Activated T-cell treated with anti-CD3 and anti-CD28 coated beads, Interleukin-2, amount 50 U/mL, for 72 hours (primary cell): ENCODE data around the gene DUS2. TPM values are rescaled to one million over a fixed set of nuclear protein-coding genes. Genes with fewer than 3 reads are reported as not detected.
"Not testable (repeated sequence)": the region's sequence is repeated elsewhere in the genome, so short reads cannot be mapped to it uniquely, and the experiment has no call there.

ENCODE experiments used
- ATAC-seq, 2 donors: fragments of 150-1000 bp; cut with Tn5 transposase; replicated peaks in 1 of 2; 2 replicates each; pipeline ENCODE4 v1.10.0; 2021; ENCODE audit warnings: moderate library complexity in 2 of 2, mild to moderate bottlenecking in 1 of 2
- DNase-seq, 2 donors: peaks; one replicate each; pipeline ENCODE4 v3.0.0; 2021 to 2022; ENCODE audit warnings: mixed read lengths in 1 of 2
- H3K27ac Mint-ChIP-seq: one replicate; pipeline ENCODE4 v1.8.0; 2022; ENCODE audit warnings: mild to moderate bottlenecking, moderate library complexity, mixed read lengths
- H3K27me3 Mint-ChIP-seq: one replicate; pipeline ENCODE4 v1.8.0; 2022; ENCODE audit warnings: low read depth, mixed read lengths
- H3K36me3 Mint-ChIP-seq, 2 donors: one replicate each; pipeline ENCODE4 v1.8.0; 2022; ENCODE audit warnings: mixed read lengths in 2 of 2, mild to moderate bottlenecking in 1 of 2; ENCODE audit not compliant: insufficient read depth in 2 of 2
- H3K4me1 Mint-ChIP-seq: one replicate; pipeline ENCODE4 v1.8.0; 2022; ENCODE audit warnings: low read depth, mixed read lengths
- H3K4me3 Mint-ChIP-seq, 2 donors: one replicate each; pipeline ENCODE4 v1.8.0; 2022; ENCODE audit warnings: mild to moderate bottlenecking in 2 of 2, mixed read lengths in 2 of 2, moderate library complexity in 2 of 2
- H3K9me3 Mint-ChIP-seq, 2 donors: one replicate each; pipeline ENCODE4 v1.8.0; 2022; ENCODE audit warnings: mixed read lengths in 2 of 2
- total RNA-seq, 2 donors: library from RNA; stranded (reverse); gene quantifications; one replicate each; pipeline ENCODE4 v1.2.3, GENCODE V29; 2022

DUS2 gene
- total RNA-seq, 2 donors from 2014 or later = 21.4 to 22.4 TPM

GRCh38 chr16:67990018-67990386 lies 33.1 kb upstream of the DUS2 start:
- Mint-ChIP-seq H3K27me3 (no peaks in the 10 kb centered on the region), H3K9me3 (no peaks in the 10 kb centered on the region)

GRCh38 chr16:67992661-67993206 lies 30.4 kb upstream of the DUS2 start:
- Mint-ChIP-seq H3K36me3 (no peaks in the 10 kb centered on the region), H3K27me3 (no peaks in the 10 kb centered on the region), H3K4me1 (peaks cover 47% of the 10 kb centered on the region), H3K27ac (no peak overlapping the region), H3K9me3 (no peaks in the 10 kb centered on the region), H3K4me3 (peak overlapping the region; percentile 85 to 88)
- DNase-seq (no peak), ATAC-seq (no peak)

More at GRCh38 chr16:67990018-67990386, 33.1 kb upstream of the DUS2 start:
- H3K36me3 Mint-ChIP-seq = no peaks in the 10 kb centered on the region
- peaks cover 28% of the 10 kb centered on the region for H3K4me1 Mint-ChIP-seq
- H3K27ac Mint-ChIP-seq = peak overlapping the region; percentile 21
- ATAC-seq = no peak
- H3K4me3 Mint-ChIP-seq = no peak overlapping the region
- no peak for DNase-seq

- no peaks in the 10 kb centered on the region for H3K9me3 Mint-ChIP-seq
- peak; percentile 92 for ATAC-seq
- DNase-seq = peak; percentile 88 to 91
- H3K36me3 Mint-ChIP-seq = no peaks in the 10 kb centered on the region
- peak overlapping the region; percentile 86 for H3K27ac Mint-ChIP-seq
- H3K4me1 Mint-ChIP-seq = peaks cover 44% of the 10 kb centered on the region
- peak overlapping the region; percentile 85 to 88 for H3K4me3 Mint-ChIP-seq
- no peaks in the 10 kb centered on the region for H3K27me3 Mint-ChIP-seq
Observed at GRCh38 chr16:67993207-67994039, 29.7 kb upstream of the DUS2 start.

- Mint-ChIP-seq H3K27ac (peak overlapping the region; percentile 86), H3K4me1 (peaks cover 46% of the 10 kb centered on the region), H3K4me3 (peak overlapping the region; percentile 85 to 88)
- H3K9me3 Mint-ChIP-seq, H3K36me3 Mint-ChIP-seq, H3K27me3 Mint-ChIP-seq, DNase-seq: not testable (repeated sequence)
- peak; percentile 3 to 10 for ATAC-seq
Observed at GRCh38 chr16:67994040-67994408, 29.1 kb upstream of the DUS2 start.

- no peaks in the 10 kb centered on the region for H3K36me3 Mint-ChIP-seq
- H3K27me3 Mint-ChIP-seq = no peaks in the 10 kb centered on the region
- H3K9me3 Mint-ChIP-seq = no peaks in the 10 kb centered on the region
- ATAC-seq = no peak
- DNase-seq = no peak
- peaks cover 55% of the 10 kb centered on the region for H3K4me1 Mint-ChIP-seq
- no peak overlapping the region for H3K4me3 Mint-ChIP-seq
- peak overlapping the region; percentile 71 for H3K27ac Mint-ChIP-seq
Observed at GRCh38 chr16:67995423-67995822, 27.7 kb upstream of the DUS2 start.

- Mint-ChIP-seq H3K27me3 (no peaks in the 10 kb centered on the region), H3K9me3 (no peaks in the 10 kb centered on the region), H3K4me3 (no peak overlapping the region), H3K4me1 (peaks cover 66% of the 10 kb centered on the region), H3K36me3 (no peaks in the 10 kb centered on the region), H3K27ac (no peak overlapping the region)
- ATAC-seq = no peak
- DNase-seq = no peak
Observed at GRCh38 chr16:67996666-67997065, 26.4 kb upstream of the DUS2 start.

GRCh38 chr16:67998231-67998778 lies 24.8 kb upstream of the DUS2 start:
- ATAC-seq, H3K27me3 Mint-ChIP-seq, DNase-seq, H3K36me3 Mint-ChIP-seq, H3K9me3 Mint-ChIP-seq, H3K27ac Mint-ChIP-seq: not testable (repeated sequence)
- H3K4me3 Mint-ChIP-seq = peak overlapping the region in 1 of 2 donors; percentile 84
- peaks cover 71% of the 10 kb centered on the region for H3K4me1 Mint-ChIP-seq

- DNase-seq (peak; percentile 58 to 62), ATAC-seq (peak; percentile 90)
- H3K4me1 Mint-ChIP-seq = peaks cover 64% of the 10 kb centered on the region
- not testable (repeated sequence) for H3K36me3 Mint-ChIP-seq, H3K27me3 Mint-ChIP-seq, H3K9me3 Mint-ChIP-seq
- H3K4me3 Mint-ChIP-seq = peak within 1 kb of the TSS; percentile 80 to 84
- H3K27ac Mint-ChIP-seq = peak within 1 kb of the TSS; percentile 81
Observed at GRCh38 chr16:67998779-67999688, 24.1 kb upstream of the DUS2 start, which contains the start of gene DPEP2. Gene DPEP2 (minus strand): TSS chr16:67999484. CDS start chr16:67993212, 6,272 bp downstream.

GRCh38 chr16:67999985-68000384 lies 23.1 kb upstream of the DUS2 start:
- H3K9me3 Mint-ChIP-seq = no peaks in the 10 kb centered on the region
- H3K27ac Mint-ChIP-seq = peak overlapping the region; percentile 81
- DNase-seq = no peak
- no peaks in the 10 kb centered on the region for H3K27me3 Mint-ChIP-seq
- peak in 1 of 2 donors; percentile 16 for ATAC-seq
- no peaks in the 10 kb centered on the region for H3K36me3 Mint-ChIP-seq
- H3K4me1 Mint-ChIP-seq = peaks cover 60% of the 10 kb centered on the region
- H3K4me3 Mint-ChIP-seq = peak overlapping the region; percentile 80 to 84

GRCh38 chr16:68000450-68000849 lies 22.6 kb upstream of the DUS2 start:
- H3K4me1 Mint-ChIP-seq = peaks cover 58% of the 10 kb centered on the region
- no peaks in the 10 kb centered on the region for H3K27me3 Mint-ChIP-seq
- ATAC-seq (no peak), DNase-seq (no peak)
- peak overlapping the region; percentile 21 for H3K27ac Mint-ChIP-seq
- no peaks in the 10 kb centered on the region for H3K36me3 Mint-ChIP-seq
- peak overlapping the region; percentile 80 to 84 for H3K4me3 Mint-ChIP-seq
- H3K9me3 Mint-ChIP-seq = no peaks in the 10 kb centered on the region

- H3K4me3 Mint-ChIP-seq = no peak overlapping the region
Observed at GRCh38 chr16:68003031-68003430, 20.1 kb upstream of the DUS2 start.

GRCh38 chr16:68005211-68005610 lies 17.9 kb upstream of the DUS2 start:
- DNase-seq (no peak), ATAC-seq (no peak)
- Mint-ChIP-seq H3K4me1 (peaks cover 40% of the 10 kb centered on the region), H3K27ac (no peak overlapping the region), H3K4me3 (no peak overlapping the region), H3K36me3 (no peaks in the 10 kb centered on the region), H3K27me3 (no peaks in the 10 kb centered on the region), H3K9me3 (no peaks in the 10 kb centered on the region)

More at GRCh38 chr16:68003031-68003430, 20.1 kb upstream of the DUS2 start:
- Mint-ChIP-seq H3K27me3 (no peaks in the 10 kb centered on the region), H3K9me3 (no peaks in the 10 kb centered on the region), H3K36me3 (no peaks in the 10 kb centered on the region), H3K27ac (no peak overlapping the region), H3K4me1 (peaks cover 49% of the 10 kb centered on the region)
- DNase-seq (no peak), ATAC-seq (no peak)
